ENCODE results near the gene SLC17A4.
"Not testable (repeated sequence)": the region's sequence is repeated elsewhere in the genome, so short reads cannot be mapped to it uniquely, and the experiment has no call there.

SLC17A4 gene, protein sequence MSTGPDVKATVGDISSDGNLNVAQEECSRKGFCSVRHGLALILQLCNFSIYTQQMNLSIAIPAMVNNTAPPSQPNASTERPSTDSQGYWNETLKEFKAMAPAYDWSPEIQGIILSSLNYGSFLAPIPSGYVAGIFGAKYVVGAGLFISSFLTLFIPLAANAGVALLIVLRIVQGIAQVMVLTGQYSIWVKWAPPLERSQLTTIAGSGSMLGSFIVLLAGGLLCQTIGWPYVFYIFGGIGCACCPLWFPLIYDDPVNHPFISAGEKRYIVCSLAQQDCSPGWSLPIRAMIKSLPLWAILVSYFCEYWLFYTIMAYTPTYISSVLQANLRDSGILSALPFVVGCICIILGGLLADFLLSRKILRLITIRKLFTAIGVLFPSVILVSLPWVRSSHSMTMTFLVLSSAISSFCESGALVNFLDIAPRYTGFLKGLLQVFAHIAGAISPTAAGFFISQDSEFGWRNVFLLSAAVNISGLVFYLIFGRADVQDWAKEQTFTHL

DNA sequence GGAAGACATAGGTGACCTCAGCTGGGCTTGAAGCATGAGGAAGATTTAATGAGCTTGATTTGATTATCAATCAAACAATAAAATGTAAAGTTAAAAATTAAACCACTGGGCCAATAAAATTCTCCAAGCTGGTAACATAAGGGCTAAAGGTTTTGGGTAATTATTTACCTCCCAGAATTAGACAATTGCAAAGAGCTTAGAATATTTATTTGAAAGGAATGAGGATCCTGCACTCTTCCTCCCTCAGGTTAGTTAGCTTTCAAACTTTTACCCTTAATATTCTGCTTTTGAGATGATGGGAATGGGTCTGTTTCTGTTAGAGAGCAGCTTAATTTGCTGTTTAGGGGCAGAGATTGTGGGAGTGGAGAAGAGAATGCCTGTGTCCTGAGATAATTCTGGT lies at the start of gene SLC17A4:
Gene SLC17A4 (plus strand): TSS at position 208 of the 400 bp plus-strand sequence. CDS start 7,221 bp downstream, outside the sequence.
- no peak for DNase-seq

DNA sequence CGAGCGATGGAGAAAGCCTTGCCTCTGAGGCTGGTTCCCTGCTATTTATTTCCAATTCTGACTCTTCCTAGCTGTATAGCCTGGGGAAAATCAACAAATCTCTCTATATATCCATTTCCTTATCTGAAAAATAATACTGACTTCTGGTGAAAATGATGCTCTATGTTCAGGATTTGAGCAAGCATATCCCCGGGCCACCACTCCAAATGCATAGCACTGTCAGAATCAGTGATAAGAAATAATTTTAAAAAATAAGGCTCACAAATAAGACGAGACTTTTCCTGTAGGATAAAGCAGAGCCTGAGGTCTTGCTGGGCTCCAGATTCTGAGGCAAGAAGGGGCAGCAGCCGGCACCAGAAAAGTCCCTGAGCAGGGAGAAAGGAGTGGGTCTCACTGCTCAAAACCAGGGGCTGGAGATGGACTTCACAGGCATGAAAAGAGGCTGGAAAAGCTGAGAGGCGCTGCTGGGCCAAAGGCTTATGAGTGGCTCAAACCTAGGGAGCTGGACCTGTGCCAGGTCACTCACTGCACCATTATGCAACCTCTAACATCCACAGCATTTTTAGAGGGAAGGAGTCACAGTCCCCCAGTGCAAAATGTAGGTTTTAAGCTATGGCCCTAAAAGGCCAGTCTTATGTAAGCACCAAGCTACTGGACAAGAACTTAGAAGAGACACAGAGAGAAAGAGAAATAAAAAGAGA lies 48.1 kb upstream of the SLC17A4 start:
- DNase-seq, result peak in 2 of 3 donors; percentile 9 to 18

DNA sequence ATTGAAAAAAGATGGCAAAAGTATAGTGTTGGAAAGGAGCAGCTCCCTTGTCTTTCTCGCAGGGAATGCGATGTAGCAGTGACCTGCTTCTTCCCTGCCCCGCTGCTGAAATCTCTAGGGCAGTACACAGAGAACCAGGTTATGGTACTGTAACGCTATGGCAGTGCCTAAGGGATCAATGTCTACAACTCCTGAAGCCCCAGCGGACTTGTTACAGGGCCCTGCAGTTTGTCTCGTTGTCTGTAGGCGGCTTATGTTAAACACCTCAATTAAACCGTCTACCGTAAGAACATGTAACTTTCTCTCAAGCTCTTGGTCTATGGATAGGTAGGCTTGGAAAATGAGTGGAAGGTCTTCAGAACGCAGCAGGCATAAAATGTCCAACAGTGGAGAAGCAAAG lies 44.8 kb upstream of the SLC17A4 start:
- DNase-seq, result no peak

DNA sequence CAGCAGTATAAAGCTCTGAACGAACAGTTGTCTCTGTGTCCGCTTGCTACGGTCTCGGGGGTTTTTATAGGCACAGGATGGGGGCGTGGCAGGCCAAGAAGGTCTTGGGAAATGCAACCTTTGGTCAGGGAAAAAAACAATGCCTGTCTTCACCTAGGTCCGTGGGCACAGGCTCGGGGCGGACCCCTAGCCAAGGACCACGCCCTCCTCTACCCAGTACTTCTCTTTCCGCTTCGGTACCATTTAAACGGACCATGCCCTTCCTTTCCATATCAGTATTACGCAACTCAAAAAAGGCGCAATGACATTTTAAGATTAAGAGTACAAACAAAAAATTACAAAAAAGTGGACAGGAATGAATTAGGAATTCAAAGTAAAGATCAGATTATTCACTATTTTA lies 44.3 kb upstream of the SLC17A4 start:
- no peak for DNase-seq

DNA sequence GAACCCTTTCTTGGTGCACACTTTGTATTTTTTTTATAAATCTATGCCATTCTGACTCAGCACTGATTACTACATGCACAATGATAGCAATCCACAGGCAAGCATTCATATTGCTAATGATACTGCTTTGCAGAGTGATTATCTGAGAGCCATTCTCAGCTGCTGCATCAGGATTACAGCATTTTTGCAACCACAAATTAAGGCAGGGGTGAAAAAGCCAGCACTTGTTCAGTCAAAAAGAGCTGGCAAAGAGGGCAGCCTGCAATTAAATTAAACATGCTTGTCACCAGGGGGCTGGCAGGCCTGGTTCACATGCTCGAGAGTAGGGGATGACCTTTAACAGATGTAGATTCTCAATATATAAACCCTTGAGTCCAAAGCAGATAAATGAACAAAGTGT lies 40.7 kb upstream of the SLC17A4 start:
- DNase-seq, result no peak

DNA sequence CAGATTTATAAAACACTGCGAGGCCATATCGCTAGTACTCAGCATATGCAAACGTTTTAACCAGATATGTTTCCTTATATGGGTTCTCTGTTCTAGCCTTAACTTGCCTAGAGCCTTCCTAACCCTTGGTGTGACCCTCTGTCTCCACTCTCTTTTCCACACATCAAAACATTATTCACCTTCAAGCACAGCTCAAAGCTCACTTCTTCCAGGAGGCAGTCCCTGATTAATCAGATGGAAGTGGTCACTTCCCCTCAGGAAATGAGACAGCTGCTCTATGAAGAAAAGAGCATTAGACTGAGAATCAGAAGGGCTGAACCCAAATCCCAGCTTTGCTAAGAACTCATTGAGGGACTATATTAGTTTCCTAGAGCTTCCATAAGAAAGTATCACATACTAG lies 39.8 kb upstream of the SLC17A4 start:
- peak in 2 of 3 donors; percentile 5 to 32 for DNase-seq

DNA sequence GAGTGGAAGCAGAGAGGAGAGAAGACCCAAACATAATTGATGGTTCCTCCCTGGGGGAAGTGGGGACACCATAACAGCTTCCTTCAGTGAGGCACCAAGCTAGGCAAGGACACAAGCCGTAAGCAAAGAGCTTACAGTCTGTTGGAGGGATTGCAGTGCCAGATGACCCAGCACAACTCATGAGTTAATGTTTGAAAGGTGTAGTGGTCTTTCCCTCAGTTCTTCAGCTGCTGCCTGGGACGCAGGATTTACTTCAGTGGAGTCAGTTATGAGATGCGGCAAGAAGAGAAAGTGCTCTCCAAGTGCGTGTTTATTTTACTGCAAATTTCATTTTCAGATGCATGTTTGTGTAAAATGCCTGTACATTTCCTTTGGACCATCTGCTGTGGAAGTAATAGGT lies 38.7 kb upstream of the SLC17A4 start:
- no peak for DNase-seq

DNA sequence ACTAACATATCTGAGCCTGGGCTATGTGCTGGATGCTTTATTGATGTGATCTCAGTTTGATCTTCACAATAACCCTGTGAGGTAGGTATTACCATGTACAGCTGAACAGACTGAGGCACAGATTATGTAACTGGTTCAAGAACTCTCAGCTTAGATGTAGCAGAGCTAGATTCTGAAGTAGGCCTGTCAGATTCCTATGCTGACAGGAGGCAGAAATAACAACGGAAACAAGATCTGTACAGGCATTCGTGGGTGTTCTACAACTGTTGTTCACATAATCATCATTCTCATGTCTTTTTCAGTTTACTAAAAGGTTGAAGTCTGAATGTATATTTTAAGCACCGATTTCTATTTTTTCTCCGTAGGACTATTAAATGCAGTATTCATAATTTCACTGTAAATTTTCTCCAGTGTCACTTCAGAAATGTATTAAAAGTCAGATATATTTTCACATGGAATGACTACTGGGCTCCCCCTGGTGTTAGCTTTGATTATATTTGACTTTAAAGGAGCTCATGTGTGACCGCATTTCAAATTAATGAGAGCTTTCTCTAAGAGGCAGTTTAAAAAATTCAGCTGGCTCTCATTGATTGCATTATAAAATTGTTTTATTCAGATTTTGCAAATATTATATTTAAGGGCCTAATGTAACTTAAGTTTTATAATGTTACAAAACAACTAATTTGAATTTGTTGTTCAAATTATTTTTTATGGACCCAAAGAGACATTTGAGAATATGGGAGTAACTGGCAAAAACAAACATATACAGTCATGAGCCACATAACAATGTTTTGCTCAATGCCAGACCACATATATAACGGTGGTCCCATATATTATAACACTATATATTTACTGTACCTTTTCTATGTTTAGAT lies 36.4 kb upstream of the SLC17A4 start:
- DNase-seq, result peak; percentile 41 to 62 (median 56)

DNA sequence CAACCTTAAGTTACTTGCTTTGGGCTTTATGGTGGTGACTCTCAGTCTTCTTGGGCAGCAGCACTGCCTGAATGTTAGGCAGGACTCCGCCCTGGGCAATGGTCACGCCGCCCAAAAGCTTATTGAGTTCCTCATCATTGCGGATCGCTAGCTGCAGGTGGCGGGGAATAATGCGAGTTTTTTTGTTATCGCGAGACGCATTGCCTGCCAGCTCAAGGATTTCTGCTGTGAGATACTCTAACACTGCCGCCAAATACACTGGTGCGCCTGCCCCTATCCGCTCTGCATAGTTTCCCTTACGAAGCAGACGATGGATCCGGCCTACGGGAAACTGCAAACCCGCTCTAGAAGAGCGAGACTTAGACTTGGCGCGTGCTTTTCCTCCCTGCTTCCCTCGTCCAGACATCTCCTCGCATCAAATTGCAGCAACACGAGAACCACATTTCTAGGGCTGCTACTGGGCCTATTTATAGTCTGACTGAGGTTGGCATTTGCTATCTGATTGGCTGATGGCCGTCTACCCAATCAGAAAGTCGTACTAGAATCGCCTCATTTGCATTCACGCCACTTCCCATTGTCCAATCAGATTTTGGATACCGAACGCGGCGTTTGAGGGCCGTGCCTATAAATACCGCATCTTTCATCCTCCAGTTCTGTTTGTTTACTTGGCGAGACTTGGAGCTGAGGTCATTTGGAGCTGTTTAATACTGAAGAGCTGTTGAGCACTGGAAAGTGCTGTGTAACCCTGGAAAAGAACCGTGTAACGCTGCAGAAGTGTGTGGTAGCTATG lies 28.2 kb upstream of the SLC17A4 start:
- DNase-seq, result no peak

DNA sequence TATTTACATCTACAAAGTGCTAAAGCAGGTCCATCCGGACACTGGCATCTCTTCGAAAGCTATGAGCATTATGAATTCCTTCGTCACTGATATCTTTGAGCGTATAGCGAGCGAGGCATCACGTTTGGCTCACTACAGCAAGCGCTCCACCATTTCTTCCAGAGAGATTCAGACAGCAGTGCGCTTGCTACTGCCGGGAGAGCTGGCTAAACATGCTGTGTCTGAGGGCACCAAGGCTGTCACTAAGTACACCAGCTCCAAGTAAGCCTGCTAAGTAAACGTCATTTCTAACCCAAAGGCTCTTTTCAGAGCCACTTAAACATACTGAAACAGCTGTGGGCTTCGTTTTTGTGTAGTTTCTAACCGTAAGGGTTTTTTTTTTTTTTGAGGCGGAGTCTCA lies 27.5 kb upstream of the SLC17A4 start:
- no peak for DNase-seq

DNA sequence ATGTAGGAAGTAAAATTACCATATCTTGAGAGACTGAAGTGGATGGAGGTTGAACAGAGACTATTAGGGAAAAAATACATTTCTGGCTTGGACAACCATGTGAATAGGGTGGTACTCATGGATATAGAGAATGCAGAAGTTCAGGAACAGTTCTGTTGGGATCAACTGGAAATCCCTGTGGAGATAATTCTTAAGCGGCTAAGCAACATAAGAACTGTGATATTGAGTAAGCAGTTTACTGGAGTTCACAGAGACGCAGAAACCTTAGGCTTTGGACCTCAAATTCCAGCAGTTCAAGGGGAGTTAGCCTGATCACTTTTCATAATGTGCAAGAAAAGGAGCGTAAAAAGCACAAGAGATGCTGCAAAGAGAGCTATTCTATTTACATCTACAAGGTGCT lies 23.6 kb upstream of the SLC17A4 start:
- DNase-seq, result no peak

DNA sequence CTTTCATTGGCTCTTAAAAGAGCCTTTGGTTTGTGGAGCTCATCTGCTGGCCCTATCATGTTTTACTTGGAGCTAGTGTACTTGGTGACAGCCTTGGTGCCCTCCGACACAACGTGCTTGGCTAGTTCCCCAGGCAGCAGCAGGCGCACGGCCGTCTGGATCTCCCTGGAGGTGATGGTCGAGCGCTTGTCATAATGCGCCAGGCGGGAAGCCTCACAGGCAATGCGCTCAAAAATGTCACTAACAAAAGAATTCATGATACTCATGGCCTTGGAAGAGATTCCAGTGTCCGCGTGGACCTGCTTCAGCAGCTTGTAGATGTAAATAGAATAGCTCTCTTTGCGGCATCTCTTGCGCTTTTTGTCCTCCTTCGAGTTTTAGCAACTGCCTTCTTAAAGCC lies 22.8 kb upstream of the SLC17A4 start:
- no peak for DNase-seq

DNA sequence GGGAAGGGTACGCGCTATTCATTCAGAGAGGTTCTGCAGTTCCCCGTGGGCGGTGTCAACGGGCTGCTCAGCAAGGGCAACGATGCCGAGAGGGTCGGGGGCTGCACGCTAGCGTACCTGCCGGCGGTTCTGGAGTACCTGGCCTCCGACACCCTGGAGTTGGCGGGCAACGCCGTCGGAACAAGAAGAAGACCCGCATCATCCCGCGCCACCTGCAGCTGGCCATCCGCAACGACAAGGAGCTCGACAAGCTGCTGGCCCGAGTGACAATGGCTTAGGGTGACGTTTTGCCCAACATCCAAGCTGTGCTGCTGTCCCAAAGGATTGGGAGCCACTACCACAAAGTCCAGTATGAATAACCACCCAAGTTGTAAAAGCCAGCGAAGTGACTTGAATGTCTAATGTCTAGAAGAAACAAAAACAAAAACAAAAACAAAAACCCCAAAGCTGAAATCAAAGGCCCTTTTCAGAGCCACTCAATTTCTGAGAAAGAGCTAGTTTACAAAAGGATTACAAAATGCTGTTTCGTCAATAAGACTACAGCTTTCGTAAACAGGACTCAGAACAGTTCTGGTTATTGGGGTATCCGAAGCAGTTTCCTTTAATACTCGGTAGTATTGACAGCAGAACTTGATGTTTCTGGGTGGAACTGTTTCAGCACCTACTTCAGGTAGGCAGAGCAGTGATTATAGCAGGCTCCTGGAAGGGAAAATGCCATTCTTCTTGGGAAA lies 21.9 kb upstream of the SLC17A4 start:
- no peak for DNase-seq

DNA sequence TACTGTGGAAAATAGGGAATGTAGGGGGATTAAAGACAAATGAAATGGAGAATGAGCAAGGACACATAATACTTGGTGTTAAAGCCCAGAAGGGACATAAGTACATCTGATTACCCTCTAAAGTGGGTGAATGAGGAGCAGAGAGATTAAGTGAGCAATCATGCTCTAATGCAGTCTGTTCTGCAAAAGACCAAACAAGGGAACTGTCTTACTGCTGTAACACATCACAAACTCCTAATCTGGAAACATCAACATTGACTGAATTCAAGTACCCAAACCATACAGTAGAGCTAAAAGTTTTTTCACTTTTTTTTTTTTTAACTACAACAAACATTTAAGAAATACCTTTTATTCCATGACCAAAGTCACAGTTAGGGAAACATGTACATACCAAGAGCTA lies 19.3 kb upstream of the SLC17A4 start:
- DNase-seq, result no peak

DNA sequence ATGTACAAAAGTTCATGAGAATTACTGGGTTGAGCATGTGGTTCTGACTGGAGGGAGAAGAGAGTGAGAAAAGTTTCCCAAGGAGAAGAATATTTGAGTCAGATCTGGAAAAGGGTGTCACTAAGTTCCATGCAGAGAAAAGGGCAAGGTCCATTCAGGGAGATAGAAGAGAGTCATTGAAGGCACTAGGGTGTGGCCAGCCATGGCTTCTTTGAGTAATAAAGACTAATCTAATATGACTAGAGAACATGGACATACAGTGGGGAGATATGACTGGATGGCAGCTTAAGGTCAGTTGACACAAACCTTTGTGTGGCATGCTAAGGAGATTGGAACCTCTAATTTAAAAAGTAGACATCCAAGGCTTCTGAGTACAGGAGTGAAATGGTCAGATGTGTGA lies 10.7 kb upstream of the SLC17A4 start:
- no peak for DNase-seq

DNA sequence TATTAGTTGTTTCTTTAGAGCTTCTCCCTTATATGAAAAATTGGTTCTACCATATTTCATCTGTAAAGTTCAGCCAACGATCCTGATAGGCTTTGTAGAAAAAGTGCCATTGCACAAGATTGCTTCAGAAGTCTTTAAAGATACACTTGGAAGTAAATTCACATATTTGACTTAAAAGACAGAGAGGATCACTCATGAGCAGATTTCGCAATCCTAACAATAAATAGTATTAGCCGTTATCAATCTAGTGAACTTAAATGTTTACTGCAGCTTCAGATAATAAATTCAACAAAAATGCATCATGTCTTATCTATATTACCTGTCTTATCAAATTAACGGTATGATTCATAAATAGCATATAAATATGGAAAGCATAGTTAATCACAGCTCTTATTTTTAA lies 8.7 kb upstream of the SLC17A4 start:
- no peak for DNase-seq

DNA sequence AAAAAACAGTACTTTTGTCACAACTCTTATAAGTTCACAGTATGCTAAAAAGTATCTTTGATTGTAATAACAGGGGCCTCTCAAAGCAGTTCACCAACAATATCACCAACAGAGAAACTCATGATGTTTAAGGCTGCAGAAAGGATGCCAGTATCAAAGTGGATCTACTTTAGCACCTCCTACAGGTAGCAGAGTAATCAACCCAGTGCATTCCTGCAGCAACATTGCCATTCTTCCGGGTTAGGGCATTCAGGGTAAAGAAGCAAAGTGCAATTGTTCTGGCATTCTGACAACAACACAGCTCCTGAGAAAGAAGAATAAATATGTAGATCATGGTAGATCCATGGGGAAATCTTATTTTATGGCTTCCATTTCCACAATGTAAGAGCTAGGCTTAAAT lies 7.6 kb upstream of the SLC17A4 start:
- DNase-seq, result no peak

DNA sequence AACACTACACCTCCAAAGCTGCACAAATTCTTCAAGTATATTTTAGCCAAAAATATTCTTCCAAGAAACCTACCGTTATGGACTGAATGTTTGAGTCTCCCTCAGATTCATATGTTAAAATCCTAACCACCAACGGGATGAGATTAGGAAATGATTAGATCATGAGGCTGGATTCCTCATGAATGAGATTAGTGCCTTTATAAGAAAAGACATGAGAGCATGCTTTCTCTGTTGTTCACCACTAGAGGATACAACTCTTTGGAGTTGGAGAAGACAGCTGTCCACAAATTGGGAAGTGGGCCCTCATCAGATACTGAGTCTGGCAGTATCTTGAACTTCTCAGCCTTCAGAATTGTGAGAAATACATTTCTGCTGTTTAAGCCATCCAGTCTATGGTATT lies 7.1 kb upstream of the SLC17A4 start:
- no peak for DNase-seq

DNA sequence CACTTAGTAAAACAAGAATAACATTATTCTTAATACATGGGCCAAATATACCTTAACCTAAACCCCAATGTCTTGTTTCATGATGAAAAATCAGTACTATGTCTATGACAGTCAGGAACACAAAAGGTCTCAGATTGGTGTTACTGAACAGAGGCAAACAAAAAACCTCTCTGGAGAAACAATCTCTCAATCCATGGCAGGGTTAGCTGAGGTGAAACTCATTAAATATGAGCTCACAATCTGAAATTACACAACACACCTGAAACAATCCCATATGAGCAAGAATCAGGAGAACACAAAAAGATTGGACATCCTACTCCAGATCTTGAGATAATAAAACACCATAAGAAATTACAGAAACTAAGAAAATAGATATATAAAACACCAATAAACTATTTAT lies 6.5 kb upstream of the SLC17A4 start:
- no peak for DNase-seq

DNA sequence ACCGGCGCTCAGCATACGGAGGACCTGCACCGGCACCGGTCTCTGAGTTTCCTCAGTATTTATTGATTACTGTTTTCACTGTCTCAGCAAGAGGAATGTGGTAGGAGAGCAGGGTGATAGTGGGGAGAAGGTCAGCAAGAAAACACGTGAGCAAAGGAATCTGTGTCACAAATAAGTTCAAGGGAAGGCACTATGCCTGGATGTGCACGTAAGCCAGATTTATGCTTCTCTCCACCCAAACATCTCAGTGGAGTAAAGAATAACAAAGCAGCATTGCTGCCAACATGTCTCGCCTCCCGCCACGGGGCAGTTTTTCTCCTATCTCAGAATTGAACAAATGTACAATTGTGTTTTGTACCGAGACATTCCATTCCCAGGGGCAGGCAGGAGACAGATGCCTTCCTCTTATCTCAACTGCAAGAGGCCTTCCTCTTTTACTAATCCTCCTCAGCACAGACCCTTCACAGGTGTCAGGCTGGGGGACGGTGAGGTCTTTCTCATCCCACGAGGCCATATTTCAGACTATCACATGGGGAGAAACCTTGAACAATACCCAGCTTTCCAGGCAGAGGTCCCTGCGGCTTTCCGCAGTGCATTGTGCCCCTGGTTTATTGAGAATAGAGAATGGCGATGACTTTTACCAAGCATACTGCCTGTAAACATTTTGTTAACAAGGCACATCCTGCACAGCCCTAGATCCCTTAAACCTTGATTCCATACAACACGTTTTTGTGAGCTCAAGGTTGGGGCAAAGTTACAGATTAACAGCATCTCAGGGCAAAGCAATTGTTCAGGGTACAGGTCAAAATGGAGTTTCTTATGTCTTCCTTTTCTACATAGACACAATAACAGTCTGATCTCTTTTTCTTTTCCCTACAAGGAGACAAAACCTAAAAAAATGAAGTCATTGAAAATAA lies 5.7 kb upstream of the SLC17A4 start:
- not testable (repeated sequence) for DNase-seq

DNA sequence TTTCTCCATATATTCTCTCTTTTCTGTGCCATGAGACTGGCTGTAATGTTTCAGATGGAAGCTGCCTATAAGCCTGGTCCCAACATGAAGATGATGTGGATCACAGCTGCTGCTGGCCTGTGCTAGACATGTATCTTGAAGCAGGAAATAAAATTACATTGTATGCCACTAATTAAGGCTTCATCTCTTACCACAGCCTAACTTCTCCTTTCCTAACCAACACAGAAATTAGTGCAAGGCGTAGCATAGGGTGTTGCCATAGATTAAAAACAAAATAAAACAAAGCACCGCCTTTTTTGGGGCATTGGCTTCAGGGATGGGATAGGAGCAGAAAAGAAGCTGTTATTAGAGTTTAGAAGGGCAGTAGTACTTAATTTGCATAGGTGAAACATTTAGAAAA lies 4.7 kb upstream of the SLC17A4 start:
- DNase-seq, result no peak
